Subcutaneous adipose tissue (tissue), 4 donors: ENCODE data around the gene HSPA6. TPM values are rescaled to one million over a fixed set of nuclear protein-coding genes. Genes with fewer than 3 reads are reported as not detected.

Experiments used
- CTCF ChIP-seq: fragments of 450-650 bp; IDR thresholded peaks from one replicate; pipeline ENCODE4 v1.5.1; 2016; ENCODE audit warnings: low read depth, mild to moderate bottlenecking, control low read depth, antibody characterized with exemption, moderate library complexity
- total RNA-seq, 4 donors: library from RNA; depleted of rRNA; stranded (reverse); fragments of >200 nt; gene quantifications; one replicate each; pipeline ENCODE4 v1.1.0, GENCODE V29; 2016

The HSPA6 gene
- total RNA-seq, 4 donors from 2014 or later, result 3.6 to 10.2 (median 6.1) TPM

GRCh38 chr1:161486806-161487741 is 37.3 kb upstream of the HSPA6 start:
- TF ChIP-seq CTCF, result no peak

- no peak for TF ChIP-seq CTCF
These were observed 32.9 kb upstream of the HSPA6 start for GRCh38 chr1:161491472-161491871.

- no peak for TF ChIP-seq CTCF
These were observed 31.5 kb upstream of the HSPA6 start for GRCh38 chr1:161492827-161493226.

- TF ChIP-seq CTCF, result no peak
These were observed 30.1 kb upstream of the HSPA6 start for GRCh38 chr1:161494091-161494735.

- no peak for TF ChIP-seq CTCF
These were observed 28.9 kb upstream of the HSPA6 start for GRCh38 chr1:161495490-161495889.

GRCh38 chr1:161497961-161498360 is 26.4 kb upstream of the HSPA6 start:
- no peak for TF ChIP-seq CTCF

- no peak for TF ChIP-seq CTCF
These were observed 25.7 kb upstream of the HSPA6 start for GRCh38 chr1:161498646-161499045.
